ENCODE measurements around the gene NPIPB2. TPM values are rescaled to one million over a fixed set of nuclear protein-coding genes. Genes with fewer than 3 reads are reported as not detected.

The NPIPB2 gene
- total RNA-seq, 1 experiment from 2014 or later, result 17.2 TPM

DNA sequence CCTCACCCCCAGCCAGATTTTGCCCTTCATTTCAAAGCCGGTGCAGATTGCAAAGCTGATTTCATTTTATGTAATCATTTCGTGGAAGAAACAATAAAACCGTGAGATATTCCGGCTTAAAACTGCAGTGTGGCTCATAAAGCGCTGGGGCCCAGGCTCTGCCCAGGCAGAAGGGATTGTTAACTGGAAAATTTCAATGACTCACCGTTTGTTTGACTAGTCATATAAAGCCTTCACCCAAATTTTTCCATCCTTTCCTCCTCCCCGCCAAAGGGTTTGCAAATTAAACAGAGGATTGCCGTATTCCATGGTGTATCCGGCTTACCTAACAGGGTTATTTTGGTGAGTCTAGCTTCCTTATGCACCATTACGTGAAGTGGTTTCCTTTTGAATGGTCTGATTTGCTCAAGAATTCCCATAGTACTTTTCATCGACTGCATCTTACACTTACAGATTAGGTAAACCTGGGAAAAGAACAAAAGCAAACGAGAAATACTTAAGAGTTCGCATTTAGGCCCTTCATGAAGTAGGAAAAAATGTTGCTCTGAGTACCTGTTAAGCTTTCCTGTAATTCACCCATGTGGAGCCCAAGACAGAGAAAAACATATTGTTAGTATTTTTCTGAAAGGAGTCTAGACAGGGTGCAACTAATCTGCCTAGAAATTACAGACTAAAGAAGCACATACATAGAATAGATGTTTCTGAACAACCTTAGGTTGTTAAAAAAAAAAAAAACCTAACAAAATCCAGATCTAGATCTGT is 25.1 kb downstream of the NPIPB2 start:
- ChIA-PET POLR2A (interaction anchor here (1.1 to 5.4 kb wide), 8 partner anchors 20 to 151 kb away, joined by 3 to 43 read pairs (median 12); partner anchors contain the start of genes RSL1D1, SNX29 and ZC3H7A), CTCF (interaction anchor here (0.5 to 1.4 kb wide), 10 partner anchors 15 to 523 kb away, joined by 3 to 4 read pairs (median 3); no protein-coding TSS in a partner anchor)
- Mint-ChIP-seq H3K4me3 (ENCODE audit: unreplicated experiment) (peak overlapping the region; percentile 88), H3K9me3 (ENCODE audit: unreplicated experiment) (no peaks in the 10 kb centered on the region), H3K4me1 (ENCODE audit: insufficient read depth, unreplicated experiment) (peaks cover 11% of the 10 kb centered on the region), H3K36me3 (ENCODE audit: insufficient read depth, unreplicated experiment) (no peaks in the 10 kb centered on the region), H3K27ac (ENCODE audit: low read depth, unreplicated experiment) (peak overlapping the region; percentile 71), H3K27me3 (ENCODE audit: insufficient read depth, unreplicated experiment) (no peaks in the 10 kb centered on the region)
- BruUV-seq (replicated peaks), result TSS peak; percentile 75
- TF ChIP-seq, protein P1, sequence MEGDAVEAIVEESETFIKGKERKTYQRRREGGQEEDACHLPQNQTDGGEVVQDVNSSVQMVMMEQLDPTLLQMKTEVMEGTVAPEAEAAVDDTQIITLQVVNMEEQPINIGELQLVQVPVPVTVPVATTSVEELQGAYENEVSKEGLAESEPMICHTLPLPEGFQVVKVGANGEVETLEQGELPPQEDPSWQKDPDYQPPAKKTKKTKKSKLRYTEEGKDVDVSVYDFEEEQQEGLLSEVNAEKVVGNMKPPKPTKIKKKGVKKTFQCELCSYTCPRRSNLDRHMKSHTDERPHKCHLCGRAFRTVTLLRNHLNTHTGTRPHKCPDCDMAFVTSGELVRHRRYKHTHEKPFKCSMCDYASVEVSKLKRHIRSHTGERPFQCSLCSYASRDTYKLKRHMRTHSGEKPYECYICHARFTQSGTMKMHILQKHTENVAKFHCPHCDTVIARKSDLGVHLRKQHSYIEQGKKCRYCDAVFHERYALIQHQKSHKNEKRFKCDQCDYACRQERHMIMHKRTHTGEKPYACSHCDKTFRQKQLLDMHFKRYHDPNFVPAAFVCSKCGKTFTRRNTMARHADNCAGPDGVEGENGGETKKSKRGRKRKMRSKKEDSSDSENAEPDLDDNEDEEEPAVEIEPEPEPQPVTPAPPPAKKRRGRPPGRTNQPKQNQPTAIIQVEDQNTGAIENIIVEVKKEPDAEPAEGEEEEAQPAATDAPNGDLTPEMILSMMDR (IDR thresholded peaks at IDR 0.05; ENCODE audit: unreplicated experiment), result no peak
- DNase-seq (ENCODE audit: unreplicated experiment), result peak; percentile 54
- intact Hi-C loops (cut with micrococcal nuclease), result no loop called here

DNA sequence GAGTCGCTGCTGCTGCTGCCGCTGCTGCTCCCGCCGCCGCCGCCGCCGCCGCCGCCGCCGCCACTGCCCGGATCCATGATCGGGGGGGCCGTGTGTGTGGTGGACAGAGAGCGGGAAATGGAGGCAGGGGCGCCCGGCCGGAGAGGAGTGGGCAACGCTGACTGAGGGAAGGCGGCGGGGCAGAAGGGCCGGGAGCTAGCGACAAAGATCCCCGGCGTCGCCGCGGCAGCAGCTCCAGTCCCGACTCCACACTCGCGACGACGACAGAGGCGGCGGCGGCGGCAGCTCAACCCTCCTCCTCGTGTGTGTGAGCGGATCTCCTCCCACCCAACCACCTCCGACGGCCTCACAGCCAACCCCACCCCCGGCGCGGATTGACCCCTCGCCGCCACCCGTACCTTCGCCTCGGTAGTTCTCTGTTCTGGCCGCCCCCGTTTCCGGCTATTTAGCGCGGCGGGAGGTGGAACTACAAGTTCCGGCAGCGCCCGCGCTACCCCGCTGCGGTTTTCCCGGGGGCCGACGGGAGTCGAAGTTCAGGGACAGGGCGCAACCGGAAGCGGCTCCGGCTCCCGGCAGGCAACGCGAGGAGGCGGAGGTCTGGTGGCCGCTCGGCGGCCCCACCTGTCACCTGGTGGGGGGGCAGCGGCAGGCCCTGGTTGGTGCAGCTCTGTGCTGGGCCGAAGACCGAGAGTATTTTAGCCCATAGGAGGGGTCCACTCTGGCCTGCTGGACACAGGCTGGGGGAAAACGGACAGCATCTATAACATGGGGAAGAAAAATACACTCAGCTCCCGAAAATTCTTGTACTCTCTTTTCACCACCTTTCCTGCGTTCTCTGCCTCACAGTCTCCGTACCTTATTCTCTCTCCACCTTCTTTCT is 26.0 kb downstream of the NPIPB2 start, which contains the start of gene GSPT1:
Gene GSPT1 (minus strand): TSS at position 313 of the 880 bp plus-strand sequence. CDS start 236 bp downstream, at position 77.
- no TSS peak for BruUV-seq (replicated peaks)
- peak; percentile 98 for DNase-seq (ENCODE audit: unreplicated experiment)
- peaks cover 15% of the 10 kb centered on the region for H3K4me1 Mint-ChIP-seq (ENCODE audit: insufficient read depth, unreplicated experiment)
- intact Hi-C loops (cut with micrococcal nuclease), result no loop called here
- H3K36me3 Mint-ChIP-seq (ENCODE audit: insufficient read depth, unreplicated experiment), result no peaks in the 10 kb centered on the region
- no peaks in the 10 kb centered on the region for H3K9me3 Mint-ChIP-seq (ENCODE audit: unreplicated experiment)
- CTCF ChIA-PET, result interaction anchor here (0.6 to 1.4 kb wide), 9 partner anchors 14 to 522 kb away, joined by 3 to 4 read pairs (median 3); no protein-coding TSS in a partner anchor
- peak within 1 kb of the TSS; percentile 71 for H3K27ac Mint-ChIP-seq (ENCODE audit: low read depth, unreplicated experiment)
- POLR2A ChIA-PET, result interaction anchor here (0.5 to 5.4 kb wide), 16 partner anchors 9 to 381 kb away, joined by 3 to 43 read pairs (median 5); partner anchors contain the start of genes RSL1D1, SNX29, TXNDC11 and ZC3H7A
- TF ChIP-seq, protein P1 (IDR thresholded peaks at IDR 0.05; ENCODE audit: unreplicated experiment), result no peak
- no peaks in the 10 kb centered on the region for H3K27me3 Mint-ChIP-seq (ENCODE audit: insufficient read depth, unreplicated experiment)
- peak within 1 kb of the TSS; percentile 88 for H3K4me3 Mint-ChIP-seq (ENCODE audit: unreplicated experiment)

DNA sequence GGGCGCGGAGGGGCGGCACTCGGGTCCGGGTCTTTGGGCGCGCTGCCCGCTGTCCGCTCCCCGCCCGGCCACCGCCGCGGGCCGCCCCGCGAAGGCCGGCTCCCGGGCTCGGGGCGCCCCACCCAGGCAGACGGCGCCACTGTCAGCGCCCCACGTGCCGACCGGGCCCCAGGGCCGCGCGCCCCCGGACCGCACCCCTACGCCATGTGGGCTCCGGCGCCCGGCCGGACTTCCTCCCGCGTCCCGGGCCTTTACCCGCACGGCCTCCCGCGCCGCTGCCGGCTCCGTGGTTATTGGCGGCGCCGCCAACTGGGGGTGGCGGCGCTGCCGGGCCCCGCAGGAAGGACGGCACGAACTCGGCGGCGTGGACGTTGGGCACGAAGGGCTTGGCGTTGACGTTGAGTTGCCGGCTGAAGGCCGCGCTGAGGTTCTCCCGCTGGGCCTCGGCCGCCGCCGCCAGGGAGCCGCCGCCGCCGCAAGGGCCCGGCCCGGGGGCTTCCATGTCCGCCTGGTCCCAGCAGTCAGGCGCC is 26.7 kb downstream of the NPIPB2 start:
- Mint-ChIP-seq H3K27ac (ENCODE audit: low read depth, unreplicated experiment) (peak overlapping the region; percentile 71), H3K36me3 (ENCODE audit: insufficient read depth, unreplicated experiment) (no peaks in the 10 kb centered on the region), H3K4me3 (ENCODE audit: unreplicated experiment) (peak overlapping the region; percentile 88), H3K9me3 (ENCODE audit: unreplicated experiment) (no peaks in the 10 kb centered on the region), H3K27me3 (ENCODE audit: insufficient read depth, unreplicated experiment) (no peaks in the 10 kb centered on the region), H3K4me1 (ENCODE audit: insufficient read depth, unreplicated experiment) (peaks cover 22% of the 10 kb centered on the region)
- intact Hi-C loops (cut with micrococcal nuclease), result no loop called here
- TF ChIP-seq, protein P1 (IDR thresholded peaks at IDR 0.05; ENCODE audit: unreplicated experiment), result no peak
- POLR2A ChIA-PET, result interaction anchor here (0.6 to 5.4 kb wide), 14 partner anchors 8 to 953 kb away, joined by 3 to 43 read pairs (median 7); partner anchors contain the start of genes RSL1D1, SNX29, TXNDC11 and ZC3H7A
- DNase-seq (ENCODE audit: unreplicated experiment), result peak; percentile 22
- no TSS peak for BruUV-seq (replicated peaks)
- CTCF ChIA-PET, result interaction anchor here (0.6 to 1.0 kb wide), 2 partner anchors 28 to 80 kb away, joined by 3 read pairs; no protein-coding TSS in a partner anchor

Measured in MCF 10A (cell line).